GM10248 (cell line): ENCODE measurements around the gene ATP5IF1.

ENCODE experiments used
- CTCF ChIA-PET: fragments of 300-600 bp; sonication (Branson Sonifier 250); formaldehyde crosslinking; extraction: SDS; loops from one replicate; lab custom pipeline; 2021; ENCODE audit warnings: antibody characterized with exemption; lab: Yijun Ruan, JAX
- POLR2A ChIA-PET: fragments of 350-650 bp; sonication (Branson Sonifier 250); formaldehyde crosslinking; extraction: SDS; loops from one replicate; lab custom pipeline; 2020; ENCODE audit warnings: antibody characterized with exemption; lab: Yijun Ruan, JAX
- DNase-seq: peaks from one replicate; pipeline ENCODE4 v3.0.0; 2012; ENCODE audit errors: extremely low spot score
- TF ChIP-seq, protein P1 (sequence below): IDR thresholded peaks from 2 replicates; pipeline ENCODE4 v1.5.1; 2012; ENCODE audit warnings: mild to moderate bottlenecking, low read depth; ENCODE audit errors: extremely low read depth, missing control alignments, control extremely low read depth

Gene ATP5IF1

DNA sequence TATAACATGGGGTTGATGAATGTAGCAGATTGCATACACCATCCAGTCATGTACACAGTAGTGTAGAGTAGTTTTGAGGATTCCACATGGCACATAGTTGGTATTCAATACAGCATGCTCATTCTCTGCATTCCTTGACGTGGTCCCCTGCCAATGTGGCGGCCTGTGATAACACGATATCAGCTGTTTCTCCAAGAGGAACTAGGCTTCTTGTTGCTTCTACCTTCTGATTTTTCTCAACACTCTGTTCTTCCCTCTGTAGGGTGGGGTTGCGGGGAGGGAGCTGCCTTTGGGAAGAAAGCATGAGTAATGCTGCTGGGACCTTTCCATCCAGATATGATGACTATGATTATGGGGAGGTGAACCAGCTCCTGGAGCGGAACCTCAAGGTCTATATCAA is 42.8 kb downstream of the ATP5IF1 start:
- no peak for DNase-seq
- ChIA-PET POLR2A (no interaction called here), CTCF (interaction anchor here (1.8 kb wide), 1 partner anchor 30 kb away, joined by 8 read pairs; no protein-coding TSS in a partner anchor)
- TF ChIP-seq, protein P1, sequence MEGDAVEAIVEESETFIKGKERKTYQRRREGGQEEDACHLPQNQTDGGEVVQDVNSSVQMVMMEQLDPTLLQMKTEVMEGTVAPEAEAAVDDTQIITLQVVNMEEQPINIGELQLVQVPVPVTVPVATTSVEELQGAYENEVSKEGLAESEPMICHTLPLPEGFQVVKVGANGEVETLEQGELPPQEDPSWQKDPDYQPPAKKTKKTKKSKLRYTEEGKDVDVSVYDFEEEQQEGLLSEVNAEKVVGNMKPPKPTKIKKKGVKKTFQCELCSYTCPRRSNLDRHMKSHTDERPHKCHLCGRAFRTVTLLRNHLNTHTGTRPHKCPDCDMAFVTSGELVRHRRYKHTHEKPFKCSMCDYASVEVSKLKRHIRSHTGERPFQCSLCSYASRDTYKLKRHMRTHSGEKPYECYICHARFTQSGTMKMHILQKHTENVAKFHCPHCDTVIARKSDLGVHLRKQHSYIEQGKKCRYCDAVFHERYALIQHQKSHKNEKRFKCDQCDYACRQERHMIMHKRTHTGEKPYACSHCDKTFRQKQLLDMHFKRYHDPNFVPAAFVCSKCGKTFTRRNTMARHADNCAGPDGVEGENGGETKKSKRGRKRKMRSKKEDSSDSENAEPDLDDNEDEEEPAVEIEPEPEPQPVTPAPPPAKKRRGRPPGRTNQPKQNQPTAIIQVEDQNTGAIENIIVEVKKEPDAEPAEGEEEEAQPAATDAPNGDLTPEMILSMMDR: no peak

DNA sequence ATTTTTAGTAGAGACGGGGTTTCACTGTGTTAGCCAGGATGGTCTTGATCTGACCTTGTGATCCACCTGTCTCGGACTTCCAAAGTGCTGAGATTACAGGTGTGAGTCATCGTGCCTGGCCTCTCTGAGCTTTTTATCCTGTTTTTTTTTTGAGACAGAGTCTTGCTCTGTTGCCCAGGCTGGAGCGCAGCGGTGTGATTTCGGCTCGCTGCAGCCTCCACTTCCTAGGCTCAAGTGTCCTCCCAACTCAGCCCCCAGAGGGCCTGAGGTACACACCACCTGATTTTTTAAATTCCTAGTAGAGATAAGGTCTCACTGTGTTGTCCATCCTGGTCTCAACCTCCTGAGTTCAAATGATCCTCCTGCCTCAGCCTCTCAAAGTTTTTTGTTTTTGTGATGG is 43.8 kb downstream of the ATP5IF1 start:
- ChIA-PET CTCF (interaction anchor here (1.0 to 1.6 kb wide), 3 partner anchors 10 to 11 kb away, joined by 3 to 5 read pairs (median 5); no protein-coding TSS in a partner anchor), POLR2A (no interaction called here)
- TF ChIP-seq, protein P1: no peak
- DNase-seq: no peak

GRCh38 chr1:28280501-28280900 is 44.6 kb downstream of the ATP5IF1 start:
- TF ChIP-seq, protein P1: no peak
- ChIA-PET POLR2A (interaction anchor here (0.7 kb wide), 1 partner anchor 832 kb away, joined by 3 read pairs; no protein-coding TSS in a partner anchor), CTCF (interaction anchor here (1.0 to 1.6 kb wide), 3 partner anchors 9 to 11 kb away, joined by 3 to 5 read pairs (median 5); no protein-coding TSS in a partner anchor)

GRCh38 chr1:28280977-28281381 is 45.1 kb downstream of the ATP5IF1 start:
- ChIA-PET POLR2A (interaction anchor here (0.7 kb wide), 1 partner anchor 832 kb away, joined by 3 read pairs; no protein-coding TSS in a partner anchor), CTCF (interaction anchor here (1.0 to 1.6 kb wide), 2 partner anchors 8 to 10 kb away, joined by 3 to 5 read pairs; no protein-coding TSS in a partner anchor)
- TF ChIP-seq, protein P1: no peak
- DNase-seq: no peak

More at GRCh38 chr1:28280501-28280900, 44.6 kb downstream of the ATP5IF1 start:
- DNase-seq: no peak

GRCh38 chr1:28281608-28282425 is 45.9 kb downstream of the ATP5IF1 start:
- CTCF ChIA-PET: no interaction called here
- POLR2A ChIA-PET: no interaction called here
- no peak for DNase-seq
- TF ChIP-seq, protein P1: no peak
